ENCODE measurements around the gene VWA3B.
A peak's percentile ranks its signal among the peaks of the same experiment; 100 is the strongest.
"Not testable (repeated sequence)": the region's sequence is repeated elsewhere in the genome, so short reads cannot be mapped to it uniquely, and the experiment has no call there.

VWA3B gene

GRCh38 chr2:98086491-98087446, at the start of gene VWA3B:
VWA3B (plus strand) TSS chr2:98087167; CDS start chr2:98093093, 5,926 bp downstream.
- peak; percentile 79 for DNase-seq (ENCODE audit: low spot score)

- DNase-seq (ENCODE audit: low spot score), result no peak
These were observed 49.8 kb upstream of the VWA3B start for GRCh38 chr2:98037206-98037605.

- peak; percentile 29 for DNase-seq (ENCODE audit: low spot score)
These were observed 49.2 kb upstream of the VWA3B start for GRCh38 chr2:98037666-98038336.

- no peak for DNase-seq (ENCODE audit: low spot score)
These were observed 47.7 kb upstream of the VWA3B start for GRCh38 chr2:98039085-98039756.

- DNase-seq (ENCODE audit: low spot score), result no peak
These were observed 46.5 kb upstream of the VWA3B start for GRCh38 chr2:98040331-98040939.

GRCh38 chr2:98043101-98043500, 43.9 kb upstream of the VWA3B start:
- no peak for DNase-seq (ENCODE audit: low spot score)

- not testable (repeated sequence) for DNase-seq (ENCODE audit: low spot score)
These were observed 42.2 kb upstream of the VWA3B start for GRCh38 chr2:98044730-98045129.

GRCh38 chr2:98050070-98050469, 36.9 kb upstream of the VWA3B start:
- DNase-seq (ENCODE audit: low spot score), result no peak

- no peak for DNase-seq (ENCODE audit: low spot score)
These were observed 28.6 kb upstream of the VWA3B start for GRCh38 chr2:98058191-98058975.

- no peak for DNase-seq (ENCODE audit: low spot score)
These were observed 26.7 kb upstream of the VWA3B start for GRCh38 chr2:98060277-98060676.

GRCh38 chr2:98063291-98063854, 23.6 kb upstream of the VWA3B start:
- no peak for DNase-seq (ENCODE audit: low spot score)

- DNase-seq (ENCODE audit: low spot score), result no peak
These were observed 21.2 kb upstream of the VWA3B start for GRCh38 chr2:98065808-98066207.

- DNase-seq (ENCODE audit: low spot score), result no peak
These were observed 19.8 kb upstream of the VWA3B start for GRCh38 chr2:98067160-98067559.

- no peak for DNase-seq (ENCODE audit: low spot score)
These were observed 16.9 kb upstream of the VWA3B start for GRCh38 chr2:98070081-98070480.

- no peak for DNase-seq (ENCODE audit: low spot score)
These were observed 14.5 kb upstream of the VWA3B start for GRCh38 chr2:98072442-98072841.

GRCh38 chr2:98078701-98079100, 8.3 kb upstream of the VWA3B start:
- no peak for DNase-seq (ENCODE audit: low spot score)

GRCh38 chr2:98084151-98084868, 2.7 kb upstream of the VWA3B start:
- DNase-seq (ENCODE audit: low spot score), result no peak

GRCh38 chr2:98084869-98085238, 2.1 kb upstream of the VWA3B start:
- DNase-seq (ENCODE audit: low spot score), result no peak

- no peak for DNase-seq (ENCODE audit: low spot score)
These were observed 1.3 kb upstream of the VWA3B start for GRCh38 chr2:98085649-98086048.

GRCh38 chr2:98087447-98088020, 567 bp downstream of the VWA3B start:
- DNase-seq (ENCODE audit: low spot score), result no peak

Measured in D341Med (cell line).